ENCODE results near the gene PPM1K.

GRCh38 chr4:88216395-88216794 lies 68.0 kb downstream of the PPM1K start:
- no peak for TF ChIP-seq CTCF (IDR thresholded peaks at IDR 0.05; ENCODE audit: extremely low read depth in 1 of 2, insufficient read depth in 1 of 2, low read depth in 1 of 2, low read length in 2 of 2)
- TF ChIP-seq POLR2A (IDR thresholded peaks at IDR 0.05; ENCODE audit: low read depth, low read length): no peak
- TF ChIP-seq JUN (IDR thresholded peaks at IDR 0.05; ENCODE audit: borderline replicate concordance, insufficient read depth, insufficient read length, low read depth): no peak
- TF ChIP-seq POLR2AphosphoS5 (IDR thresholded peaks at IDR 0.05; ENCODE audit: insufficient read depth, low read depth, low read length): no peak
- TF ChIP-seq GATA2 (IDR thresholded peaks at IDR 0.05; ENCODE audit: insufficient read depth, insufficient read length, low read depth, low read length): no peak
- TF ChIP-seq EZH2 (IDR thresholded peaks at IDR 0.05; ENCODE audit: borderline replicate concordance, low read depth, low read length, severe bottlenecking): no peak
- TF ChIP-seq MAX (IDR thresholded peaks at IDR 0.05; ENCODE audit: insufficient read depth, insufficient read length): no peak
- no peak for TF ChIP-seq FOS (IDR thresholded peaks at IDR 0.05; ENCODE audit: borderline replicate concordance, insufficient read depth, low read length)
- no peak for TF ChIP-seq MYC (IDR thresholded peaks at IDR 0.05; ENCODE audit: low read depth, low read length)
